Naive B cell (primary cell): Measurements from ENCODE around the gene SLCO3A1. TPM values are rescaled to one million over a fixed set of nuclear protein-coding genes. Genes with fewer than 3 reads are reported as not detected.
"Not testable (repeated sequence)": the region's sequence is repeated elsewhere in the genome, so short reads cannot be mapped to it uniquely, and the experiment has no call there.

Experiments used
- ATAC-seq, 2 donors: fragments of 150-1000 bp; cut with Tn5 transposase; 2 replicates each; pipeline ENCODE4 v1.10.0; 2021; ENCODE audit warnings: low read depth in 2 of 2, mild to moderate bottlenecking in 2 of 2, moderate library complexity in 2 of 2
- DNase-seq: peaks from one replicate; pipeline ENCODE4 v3.0.0; 2022
- H3K27ac Mint-ChIP-seq, 6 donors: one replicate each; pipeline ENCODE4 v1.8.0; 2020 to 2022; ENCODE audit warnings: mild to moderate bottlenecking in 6 of 6, mixed read lengths in 6 of 6, moderate library complexity in 5 of 6, inconsistent platforms in 2 of 6
- H3K27me3 Mint-ChIP-seq, 3 donors: one replicate each; pipeline ENCODE4 v1.8.0; 2021 to 2022; ENCODE audit warnings: mixed read lengths in 3 of 3, mild to moderate bottlenecking in 1 of 3
- H3K36me3 Mint-ChIP-seq, 2 donors: one replicate each; pipeline ENCODE4 v1.8.0; 2020 to 2022; ENCODE audit warnings: mixed read lengths in 2 of 2, inconsistent platforms in 1 of 2, mild to moderate bottlenecking in 1 of 2
- H3K4me1 Mint-ChIP-seq, 3 donors: one replicate each; pipeline ENCODE4 v1.8.0; 2020 to 2022; ENCODE audit warnings: mixed read lengths in 3 of 3, inconsistent platforms in 1 of 3, mild to moderate bottlenecking in 1 of 3, moderate library complexity in 1 of 3
- H3K4me3 Mint-ChIP-seq, 8 donors: one replicate each; pipeline ENCODE4 v1.8.0; 2020 to 2022; ENCODE audit warnings: mild to moderate bottlenecking in 8 of 8, mixed read lengths in 8 of 8, moderate library complexity in 8 of 8, inconsistent platforms in 2 of 8
- H3K9me3 Mint-ChIP-seq, 7 donors: one replicate each; pipeline ENCODE4 v1.8.0; 2020 to 2022; ENCODE audit warnings: mixed read lengths in 7 of 7, mild to moderate bottlenecking in 5 of 7, inconsistent platforms in 2 of 7, moderate library complexity in 1 of 7
- polyA plus RNA-seq, 6 donors: library from polyadenylated mRNA; unstranded; fragments of 300-500 nt; fragmentation: Illumina TruSeq; gene quantifications; one replicate each; pipeline ENCODE4 v1.2.3, GENCODE V29; 2021; ENCODE audit warnings: low read depth in 6 of 6

SLCO3A1 gene
- polyA plus RNA-seq, 6 donors from 2014 or later: 0.25 to 0.73 (median 0.47) TPM; not detected in 2

DNA sequence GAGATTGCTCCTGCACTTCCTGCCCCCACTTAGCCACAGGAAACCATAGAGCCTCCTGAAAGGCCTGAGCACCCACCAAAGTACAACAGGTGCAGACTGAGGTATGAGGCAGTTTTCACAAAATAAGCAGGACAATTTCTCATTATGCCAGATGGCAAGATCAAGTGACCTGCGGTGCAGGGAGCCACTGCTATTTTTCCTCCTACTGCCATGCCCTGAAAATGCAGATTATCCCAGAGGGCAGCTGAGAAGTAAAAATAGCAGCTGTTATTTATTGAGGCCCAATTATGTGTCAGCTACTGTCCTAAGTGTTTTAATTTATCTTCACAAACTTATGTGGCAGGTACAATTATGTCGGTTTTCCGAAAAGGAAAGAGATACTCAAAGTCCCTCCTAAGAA lies 330.6 kb downstream of the SLCO3A1 start:
- Mint-ChIP-seq H3K27me3 (peaks cover 0 to 6% (median 0%) of the 10 kb centered on the region in 3 donors), H3K4me3 (peak overlapping the region in 1 of 8 donors; percentile 10), H3K36me3 (no peaks in the 10 kb centered on the region), H3K27ac (no peak overlapping the region), H3K4me1 (no peaks in the 10 kb centered on the region), H3K9me3 (peaks cover 0 to 2% (median 0%) of the 10 kb centered on the region in 7 donors)
- DNase-seq (no peak), ATAC-seq (no peak)

GRCh38 chr15:92184679-92185230 lies 331.2 kb downstream of the SLCO3A1 start:
- H3K36me3 Mint-ChIP-seq: no peaks in the 10 kb centered on the region
- ATAC-seq (no peak), DNase-seq (no peak)
- peaks cover 0 to 6% (median 0%) of the 10 kb centered on the region in 3 donors for H3K27me3 Mint-ChIP-seq
- H3K27ac Mint-ChIP-seq: peak overlapping the region in 1 of 6 donors; percentile 74
- H3K4me3 Mint-ChIP-seq: peak overlapping the region in 1 of 8 donors; percentile 10
- peaks cover 0 to 2% (median 0%) of the 10 kb centered on the region in 7 donors for H3K9me3 Mint-ChIP-seq
- no peaks in the 10 kb centered on the region for H3K4me1 Mint-ChIP-seq

DNA sequence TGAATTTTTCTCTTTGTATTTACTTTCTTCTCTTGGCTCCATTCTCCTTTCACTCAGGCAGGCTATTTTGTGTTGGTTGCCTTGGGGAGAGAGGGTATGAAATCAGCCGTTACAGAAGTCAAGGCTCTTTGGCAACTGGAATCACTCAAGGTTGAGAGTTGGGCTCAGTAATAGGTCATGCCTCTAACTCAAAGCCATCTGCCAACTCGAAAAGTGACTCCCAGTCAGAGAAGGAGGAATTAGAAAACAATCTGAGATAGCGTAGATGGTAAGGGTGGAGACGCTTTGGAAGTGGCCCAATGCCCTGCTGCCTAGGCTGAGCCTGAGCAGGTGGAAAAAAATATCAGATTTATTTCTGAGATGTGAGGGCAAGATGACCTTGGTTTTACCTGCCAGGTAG lies 334.5 kb downstream of the SLCO3A1 start:
- Mint-ChIP-seq H3K4me1 (no peaks in the 10 kb centered on the region), H3K4me3 (no peak overlapping the region), H3K27ac (no peak overlapping the region), H3K27me3 (peaks cover 0 to 6% (median 0%) of the 10 kb centered on the region in 3 donors), H3K36me3 (no peaks in the 10 kb centered on the region), H3K9me3 (peaks cover 0 to 2% (median 0%) of the 10 kb centered on the region in 7 donors)
- no peak for ATAC-seq
- DNase-seq: no peak

- no peak overlapping the region for H3K27ac Mint-ChIP-seq
- H3K9me3 Mint-ChIP-seq: peaks cover 0 to 2% (median 0%) of the 10 kb centered on the region in 7 donors
- H3K36me3 Mint-ChIP-seq: no peaks in the 10 kb centered on the region
- no peak for DNase-seq
- H3K27me3 Mint-ChIP-seq: peaks cover 0 to 6% (median 0%) of the 10 kb centered on the region in 3 donors
- ATAC-seq: no peak
- no peak overlapping the region for H3K4me3 Mint-ChIP-seq
- no peaks in the 10 kb centered on the region for H3K4me1 Mint-ChIP-seq
These were observed 335.7 kb downstream of the SLCO3A1 start for GRCh38 chr15:92189166-92189565.

- no peak overlapping the region for H3K27ac Mint-ChIP-seq
- no peaks in the 10 kb centered on the region for H3K27me3 Mint-ChIP-seq
- no peak overlapping the region for H3K4me3 Mint-ChIP-seq
- peaks cover 0 to 7% (median 4%) of the 10 kb centered on the region in 7 donors for H3K9me3 Mint-ChIP-seq
- ATAC-seq: no peak
- DNase-seq: no peak
- H3K36me3 Mint-ChIP-seq: no peaks in the 10 kb centered on the region
- no peaks in the 10 kb centered on the region for H3K4me1 Mint-ChIP-seq
These were observed 341.7 kb downstream of the SLCO3A1 start for GRCh38 chr15:92195241-92195640.

DNA sequence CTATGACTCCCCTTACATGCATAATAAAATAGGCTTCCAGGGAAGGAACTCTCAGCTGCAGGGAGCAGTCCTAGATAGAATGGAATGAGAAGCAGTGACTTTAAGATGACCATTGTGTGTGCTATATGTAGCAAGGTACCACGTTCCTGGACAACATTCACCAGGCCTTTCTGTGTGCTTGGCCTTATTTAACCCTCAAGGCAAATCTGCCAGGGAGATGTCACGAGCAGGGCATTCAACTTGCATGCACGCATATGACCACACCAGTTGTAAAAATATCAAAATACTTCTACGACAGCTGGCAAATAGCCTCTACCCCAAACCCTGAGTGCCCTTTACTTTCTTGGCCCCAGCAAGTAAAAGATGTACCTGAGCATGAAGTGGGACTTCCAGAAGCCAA lies 342.8 kb downstream of the SLCO3A1 start:
- Mint-ChIP-seq H3K36me3 (no peaks in the 10 kb centered on the region), H3K27ac (no peak overlapping the region), H3K4me3 (no peak overlapping the region), H3K9me3 (peaks cover 2 to 7% (median 4%) of the 10 kb centered on the region in 7 donors), H3K27me3 (no peaks in the 10 kb centered on the region), H3K4me1 (no peaks in the 10 kb centered on the region)
- DNase-seq (no peak), ATAC-seq (no peak)

DNA sequence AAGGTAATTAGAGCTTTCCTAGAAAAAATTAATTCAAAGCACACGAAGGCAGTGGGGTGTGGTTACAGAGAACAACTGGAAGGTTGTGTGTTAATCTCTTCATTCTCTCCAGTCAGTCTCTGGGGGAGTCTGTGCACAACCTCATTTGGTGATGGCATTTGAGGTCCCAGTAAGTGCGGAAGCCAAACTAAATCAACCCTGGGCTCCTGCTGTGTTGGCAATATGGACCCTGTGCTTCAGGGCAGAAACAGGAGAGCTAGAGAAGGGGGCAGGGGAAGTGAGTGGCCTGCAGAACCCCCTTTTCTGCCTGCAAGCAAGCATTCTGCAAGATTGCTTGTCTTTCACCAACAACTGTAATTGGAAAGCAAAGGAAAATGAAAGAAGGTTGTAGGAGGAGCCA lies 344.2 kb downstream of the SLCO3A1 start:
- ATAC-seq: no peak
- H3K36me3 Mint-ChIP-seq: no peaks in the 10 kb centered on the region
- H3K27ac Mint-ChIP-seq: peak overlapping the region in 1 of 6 donors; percentile 37

DNA sequence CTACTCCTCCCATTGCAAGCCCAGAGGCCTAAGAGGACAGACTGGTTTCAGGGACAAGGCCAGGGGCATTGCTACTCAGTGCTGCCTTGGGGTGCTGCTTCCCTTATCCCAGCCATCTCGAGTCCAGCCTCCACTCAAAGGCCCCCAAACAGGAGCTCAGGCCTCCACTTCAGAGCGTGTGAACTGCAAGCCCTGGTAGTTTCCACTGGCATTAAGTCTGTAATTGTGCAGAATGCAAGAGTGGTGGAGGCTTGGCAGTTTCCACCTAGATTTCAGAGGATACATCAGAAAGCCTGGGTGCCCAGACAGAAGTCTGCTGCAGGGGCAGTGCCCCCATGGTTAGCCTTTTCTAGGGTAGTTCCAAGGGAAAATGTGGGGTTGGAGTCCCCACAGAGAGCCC lies 347.4 kb downstream of the SLCO3A1 start:
- Mint-ChIP-seq H3K27ac (no peak overlapping the region), H3K36me3 (no peaks in the 10 kb centered on the region), H3K4me1 (no peaks in the 10 kb centered on the region), H3K27me3 (peaks cover 0 to 7% (median 0%) of the 10 kb centered on the region in 3 donors), H3K9me3 (peaks cover 2 to 21% (median 9%) of the 10 kb centered on the region in 7 donors), H3K4me3 (no peak overlapping the region)
- DNase-seq (no peak), ATAC-seq (no peak)

More for the DNA sequence above, 344.2 kb downstream of the SLCO3A1 start:
- DNase-seq: no peak
- Mint-ChIP-seq H3K4me1 (no peaks in the 10 kb centered on the region), H3K27me3 (peaks cover 0 to 7% (median 0%) of the 10 kb centered on the region in 3 donors), H3K9me3 (peaks cover 2 to 16% (median 5%) of the 10 kb centered on the region in 7 donors), H3K4me3 (no peak overlapping the region)

GRCh38 chr15:92205255-92205739 lies 351.8 kb downstream of the SLCO3A1 start:
- ATAC-seq (no peak), DNase-seq (no peak)
- Mint-ChIP-seq H3K9me3 (peaks cover 2 to 28% (median 5%) of the 10 kb centered on the region in 7 donors), H3K4me3 (no peak overlapping the region), H3K27me3 (peaks cover 0 to 7% (median 5%) of the 10 kb centered on the region in 3 donors), H3K36me3 (no peaks in the 10 kb centered on the region), H3K27ac (no peak overlapping the region), H3K4me1 (no peaks in the 10 kb centered on the region)

DNA sequence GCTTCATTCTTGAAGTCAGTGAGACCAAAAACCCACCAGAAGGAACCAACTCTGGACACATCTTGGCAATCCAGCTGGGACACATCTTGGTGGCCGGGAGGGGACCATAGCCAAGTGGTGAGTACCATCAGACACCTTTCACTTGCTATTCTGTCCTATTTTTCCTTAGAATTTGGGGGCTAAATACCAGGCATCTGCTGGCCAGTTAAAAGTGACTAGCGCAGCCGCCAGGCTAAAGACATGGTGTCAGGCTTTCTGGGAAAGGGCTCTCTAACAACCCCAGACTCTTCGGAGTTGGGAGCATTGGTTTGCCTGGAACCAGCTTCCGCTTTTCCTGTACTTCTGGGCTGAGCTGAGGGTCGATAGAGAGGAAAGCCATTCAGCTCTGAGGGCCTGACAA lies 354.1 kb downstream of the SLCO3A1 start:
- H3K27ac Mint-ChIP-seq, DNase-seq, H3K4me3 Mint-ChIP-seq, H3K36me3 Mint-ChIP-seq, ATAC-seq, H3K27me3 Mint-ChIP-seq, H3K4me1 Mint-ChIP-seq: not testable (repeated sequence)
- H3K9me3 Mint-ChIP-seq: peaks cover 3 to 18% (median 9%) of the 10 kb centered on the region in 7 donors
